GM18873 (cell line): Measurements from ENCODE around the gene PTPRN2.
"Not testable (repeated sequence)": the region's sequence is repeated elsewhere in the genome, so short reads cannot be mapped to it uniquely, and the experiment has no call there.

Experiments
- ATAC-seq: cut with Tn5 transposase; IDR thresholded peaks from one replicate; pipeline ENCODE4 v1.9.1; 2021; ENCODE audit warnings: mild to moderate bottlenecking, moderate library complexity, moderate number of reproducible peaks; ENCODE audit not compliant: unreplicated experiment, low FRiP score

Gene PTPRN2

GRCh38 chr7:158239290-158239981 lies 348.2 kb downstream of the PTPRN2 start:
- ATAC-seq = no peak

GRCh38 chr7:158238616-158239289 lies 348.9 kb downstream of the PTPRN2 start:
- no peak for ATAC-seq

GRCh38 chr7:158237672-158238335 lies 349.8 kb downstream of the PTPRN2 start:
- ATAC-seq = no peak

- ATAC-seq = no peak
These were observed 351.2 kb downstream of the PTPRN2 start for GRCh38 chr7:158236400-158236799.

GRCh38 chr7:158235862-158236261 lies 351.8 kb downstream of the PTPRN2 start:
- ATAC-seq = no peak

GRCh38 chr7:158229945-158230344 lies 357.7 kb downstream of the PTPRN2 start:
- no peak for ATAC-seq

GRCh38 chr7:158228986-158229385 lies 358.6 kb downstream of the PTPRN2 start:
- ATAC-seq = no peak

GRCh38 chr7:158228131-158228530 lies 359.5 kb downstream of the PTPRN2 start:
- ATAC-seq = no peak

- ATAC-seq = no peak
These were observed 360.2 kb downstream of the PTPRN2 start for GRCh38 chr7:158227258-158227984.

- no peak for ATAC-seq
These were observed 371.4 kb downstream of the PTPRN2 start for GRCh38 chr7:158216198-158216597.

- ATAC-seq = no peak
These were observed 378.2 kb downstream of the PTPRN2 start for GRCh38 chr7:158209435-158209834.

- no peak for ATAC-seq
These were observed 381.3 kb downstream of the PTPRN2 start for GRCh38 chr7:158206341-158206740.

GRCh38 chr7:158204453-158204852 lies 383.2 kb downstream of the PTPRN2 start:
- ATAC-seq = no peak

- not testable (repeated sequence) for ATAC-seq
These were observed 383.7 kb downstream of the PTPRN2 start for GRCh38 chr7:158203948-158204347.

- ATAC-seq = no peak
These were observed 393.2 kb downstream of the PTPRN2 start for GRCh38 chr7:158194365-158194900.

GRCh38 chr7:158193446-158193845 lies 394.2 kb downstream of the PTPRN2 start:
- ATAC-seq = no peak

GRCh38 chr7:158192956-158193355 lies 394.7 kb downstream of the PTPRN2 start:
- no peak for ATAC-seq

- no peak for ATAC-seq
These were observed 395.3 kb downstream of the PTPRN2 start for GRCh38 chr7:158192184-158192835.

- no peak for ATAC-seq
These were observed 396.0 kb downstream of the PTPRN2 start for GRCh38 chr7:158191671-158192070.

- ATAC-seq = no peak
These were observed 396.9 kb downstream of the PTPRN2 start for GRCh38 chr7:158190756-158191155.
